ENCODE results near the gene OOSP4A. TPM values are rescaled to one million over a fixed set of nuclear protein-coding genes. Genes with fewer than 3 reads are reported as not detected.

Gene OOSP4A
- total and polyA plus RNA-seq, 2 donors (not counting 1 experiment from before 2014, with no cell fraction given) = not detected

GRCh38 chr11:59938718-59939117, 25.1 kb upstream of the OOSP4A start:
- Histone ChIP-seq H3K9me3 (ENCODE audit: control insufficient read depth, insufficient read depth, low read depth, low read length) (no peaks in the 10 kb centered on the region), H3K36me3 (ENCODE audit: control insufficient read depth, insufficient read depth, low read length) (no peaks in the 10 kb centered on the region), H3K4me2 (ENCODE audit: extremely low read depth, insufficient read depth, low read length) (no peak overlapping the region), H3K27me3 (ENCODE audit: control insufficient read depth, insufficient read depth, low read length) (no peaks in the 10 kb centered on the region), H2AFZ (ENCODE audit: low read length) (no peak overlapping the region), H3K27ac (ENCODE audit: insufficient read depth, low read length) (no peak overlapping the region), H3K4me3 (replicated peaks in 1 of 4; ENCODE audit: control extremely low read depth in 1 of 4, insufficient read depth in 1 of 4, low read depth in 3 of 4, low read length in 4 of 4) (no peak overlapping the region), H3K9ac (ENCODE audit: insufficient read depth, low read length) (no peak overlapping the region), H3K4me1 (ENCODE audit: control insufficient read depth, extremely low read depth, insufficient read depth, low read length) (no peaks in the 10 kb centered on the region), H3K79me2 (ENCODE audit: control insufficient read depth, insufficient read depth, low read length) (no peaks in the 10 kb centered on the region), H4K20me1 (ENCODE audit: control insufficient read depth, extremely low read depth, insufficient read depth, low read length) (no peaks in the 10 kb centered on the region)
- no peak for DNase-seq (ENCODE audit: low read depth in 2 of 2)
- no peak for TF ChIP-seq EZH2 (IDR thresholded peaks at IDR 0.05; ENCODE audit: low read length, missing control alignments)
- no peak for TF ChIP-seq CTCF (conservative IDR thresholded peaks at IDR 0.05 in 1 of 2, IDR thresholded peaks at IDR 0.05 in 1 of 2; ENCODE audit: low read depth in 1 of 2, low read length in 2 of 2)

GRCh38 chr11:59939482-59939881, 24.4 kb upstream of the OOSP4A start:
- H3K4me3 ChIP-seq (replicated peaks in 1 of 4; ENCODE audit: control extremely low read depth in 1 of 4, insufficient read depth in 1 of 4, low read depth in 3 of 4, low read length in 4 of 4) = no peak overlapping the region
- TF ChIP-seq EZH2 (IDR thresholded peaks at IDR 0.05; ENCODE audit: low read length, missing control alignments) = no peak
- no peak for TF ChIP-seq CTCF (conservative IDR thresholded peaks at IDR 0.05 in 1 of 2, IDR thresholded peaks at IDR 0.05 in 1 of 2; ENCODE audit: low read depth in 1 of 2, low read length in 2 of 2)

GRCh38 chr11:59941091-59941490, 22.7 kb upstream of the OOSP4A start:
- Histone ChIP-seq H4K20me1 (ENCODE audit: control insufficient read depth, extremely low read depth, insufficient read depth, low read length) (no peaks in the 10 kb centered on the region), H3K27ac (ENCODE audit: insufficient read depth, low read length) (no peak overlapping the region), H3K4me1 (ENCODE audit: control insufficient read depth, extremely low read depth, insufficient read depth, low read length) (no peaks in the 10 kb centered on the region), H3K79me2 (ENCODE audit: control insufficient read depth, insufficient read depth, low read length) (no peaks in the 10 kb centered on the region), H3K36me3 (ENCODE audit: control insufficient read depth, insufficient read depth, low read length) (no peaks in the 10 kb centered on the region), H3K4me2 (ENCODE audit: extremely low read depth, insufficient read depth, low read length) (no peak overlapping the region), H2AFZ (ENCODE audit: low read length) (no peak overlapping the region), H3K27me3 (ENCODE audit: control insufficient read depth, insufficient read depth, low read length) (no peaks in the 10 kb centered on the region), H3K4me3 (replicated peaks in 1 of 4; ENCODE audit: control extremely low read depth in 1 of 4, insufficient read depth in 1 of 4, low read depth in 3 of 4, low read length in 4 of 4) (no peak overlapping the region), H3K9ac (ENCODE audit: insufficient read depth, low read length) (no peak overlapping the region), H3K9me3 (ENCODE audit: control insufficient read depth, insufficient read depth, low read depth, low read length) (no peaks in the 10 kb centered on the region)
- no peak for TF ChIP-seq EZH2 (IDR thresholded peaks at IDR 0.05; ENCODE audit: low read length, missing control alignments)
- TF ChIP-seq CTCF (conservative IDR thresholded peaks at IDR 0.05 in 1 of 2, IDR thresholded peaks at IDR 0.05 in 1 of 2; ENCODE audit: low read depth in 1 of 2, low read length in 2 of 2) = no peak
- DNase-seq (ENCODE audit: low read depth in 2 of 2) = no peak

More at GRCh38 chr11:59939482-59939881, 24.4 kb upstream of the OOSP4A start:
- Histone ChIP-seq H3K4me2 (ENCODE audit: extremely low read depth, insufficient read depth, low read length) (no peak overlapping the region), H3K9me3 (ENCODE audit: control insufficient read depth, insufficient read depth, low read depth, low read length) (no peaks in the 10 kb centered on the region), H3K4me1 (ENCODE audit: control insufficient read depth, extremely low read depth, insufficient read depth, low read length) (no peaks in the 10 kb centered on the region), H3K36me3 (ENCODE audit: control insufficient read depth, insufficient read depth, low read length) (no peaks in the 10 kb centered on the region), H4K20me1 (ENCODE audit: control insufficient read depth, extremely low read depth, insufficient read depth, low read length) (no peaks in the 10 kb centered on the region), H3K27ac (ENCODE audit: insufficient read depth, low read length) (no peak overlapping the region), H2AFZ (ENCODE audit: low read length) (no peak overlapping the region), H3K27me3 (ENCODE audit: control insufficient read depth, insufficient read depth, low read length) (no peaks in the 10 kb centered on the region), H3K9ac (ENCODE audit: insufficient read depth, low read length) (no peak overlapping the region), H3K79me2 (ENCODE audit: control insufficient read depth, insufficient read depth, low read length) (no peaks in the 10 kb centered on the region)
- no peak for DNase-seq (ENCODE audit: low read depth in 2 of 2)

Data from fibroblast of lung (primary cell).